GM18502 (cell line): ENCODE results near the gene MTIF3.

Experiments
- ATAC-seq: cut with Tn5 transposase; IDR thresholded peaks from one replicate; pipeline ENCODE4 v1.9.1; 2021; ENCODE audit warnings: mild to moderate bottlenecking; ENCODE audit not compliant: unreplicated experiment, poor library complexity

The MTIF3 gene

GRCh38 chr13:27449936-27450828 lies at the start of gene MTIF3:
Gene MTIF3 (minus strand): TSS chr13:27450564. CDS start chr13:27440448, 10,116 bp downstream.
- peak; percentile 89 for ATAC-seq

GRCh38 chr13:27497563-27498230 lies 47.3 kb upstream of the MTIF3 start:
- no peak for ATAC-seq

- no peak for ATAC-seq
These were observed 46.3 kb upstream of the MTIF3 start for GRCh38 chr13:27496536-27497273.

- no peak for ATAC-seq
These were observed 45.6 kb upstream of the MTIF3 start for GRCh38 chr13:27496006-27496405.

- no peak for ATAC-seq
These were observed 45.2 kb upstream of the MTIF3 start for GRCh38 chr13:27495551-27495950.

- no peak for ATAC-seq
These were observed 43.6 kb upstream of the MTIF3 start for GRCh38 chr13:27493981-27494380.

GRCh38 chr13:27489456-27489855 lies 39.1 kb upstream of the MTIF3 start:
- ATAC-seq = no peak

GRCh38 chr13:27487776-27488175 lies 37.4 kb upstream of the MTIF3 start:
- ATAC-seq = no peak

- no peak for ATAC-seq
These were observed 33.1 kb upstream of the MTIF3 start for GRCh38 chr13:27483421-27483820.

- ATAC-seq = peak; percentile 92
These were observed 32.6 kb upstream of the MTIF3 start for GRCh38 chr13:27482983-27483382.

- ATAC-seq = no peak
These were observed 31.4 kb upstream of the MTIF3 start for GRCh38 chr13:27481766-27482165.

- ATAC-seq = peak; percentile 76
These were observed 26.8 kb upstream of the MTIF3 start for GRCh38 chr13:27476943-27477703.

- no peak for ATAC-seq
These were observed 24.4 kb upstream of the MTIF3 start for GRCh38 chr13:27474751-27475268.

- ATAC-seq = no peak
These were observed 22.6 kb upstream of the MTIF3 start for GRCh38 chr13:27472941-27473340.

- no peak for ATAC-seq
These were observed 22.1 kb upstream of the MTIF3 start for GRCh38 chr13:27472441-27472840.

- no peak for ATAC-seq
These were observed 19.9 kb upstream of the MTIF3 start for GRCh38 chr13:27470075-27470820.

- ATAC-seq = no peak
These were observed 16.1 kb upstream of the MTIF3 start for GRCh38 chr13:27466513-27466912.

- no peak for ATAC-seq
These were observed 15.2 kb upstream of the MTIF3 start for GRCh38 chr13:27465611-27466010.

- no peak for ATAC-seq
These were observed 13.1 kb upstream of the MTIF3 start for GRCh38 chr13:27463500-27463899.
